Fibroblast of lung (primary cell): ENCODE results near the gene KNG1. TPM values are rescaled to one million over a fixed set of nuclear protein-coding genes. Genes with fewer than 3 reads are reported as not detected.

Experiments
- DNase-seq, 2 donors: peaks; one replicate each; pipeline versions ENCODE4 v3.0.0 to v3.0.0-alpha.2; 2010; ENCODE audit warnings: low read depth in 2 of 2
- H2AFZ ChIP-seq: 2 replicates; pipeline ENCODE4 v1.5.1; 2012; ENCODE audit warnings: low read length, control low read depth, inconsistent platforms
- H3K27ac ChIP-seq: 2 replicates; pipeline ENCODE4 v1.5.1; 2011; ENCODE audit warnings: low read length, control low read depth; ENCODE audit not compliant: insufficient read depth
- H3K27me3 ChIP-seq: 2 replicates; pipeline ENCODE4 v1.5.1; 2011; ENCODE audit warnings: mild to moderate bottlenecking, low read length; ENCODE audit not compliant: control insufficient read depth, insufficient read depth
- H3K36me3 ChIP-seq: 2 replicates; pipeline ENCODE4 v1.5.1; 2011; ENCODE audit warnings: low read length; ENCODE audit not compliant: control insufficient read depth, insufficient read depth
- H3K4me1 ChIP-seq: 2 replicates; pipeline ENCODE4 v1.5.1; 2011; ENCODE audit warnings: low read length; ENCODE audit not compliant: control insufficient read depth, insufficient read depth; ENCODE audit errors: extremely low read depth
- H3K4me2 ChIP-seq: 2 replicates; pipeline ENCODE4 v1.5.1; 2011; ENCODE audit warnings: low read length, control low read depth; ENCODE audit not compliant: insufficient read depth; ENCODE audit errors: extremely low read depth
- H3K4me3 ChIP-seq, 4 experiments: fragments of 200-600 bp in 1 of 4; sonication (generic) in 1 of 4; replicated peaks in 1 of 4; 2 replicates each; pipeline ENCODE4 v1.5.1; 2011 to 2016; ENCODE audit warnings: low read length in 4 of 4, low read depth in 3 of 4, mild to moderate bottlenecking in 3 of 4, control low read depth in 2 of 4, inconsistent platforms in 1 of 4, mixed read lengths in 1 of 4; ENCODE audit not compliant: insufficient read depth in 1 of 4; ENCODE audit errors: control extremely low read depth in 1 of 4
- H3K79me2 ChIP-seq: 2 replicates; pipeline ENCODE4 v1.5.1; 2012; ENCODE audit warnings: mild to moderate bottlenecking, low read length, inconsistent platforms; ENCODE audit not compliant: control insufficient read depth, insufficient read depth
- H3K9ac ChIP-seq: 2 replicates; pipeline ENCODE4 v1.5.1; 2011; ENCODE audit warnings: mild to moderate bottlenecking, low read length, control low read depth; ENCODE audit not compliant: insufficient read depth
- H3K9me3 ChIP-seq: 2 replicates; pipeline ENCODE4 v1.5.1; 2012; ENCODE audit warnings: low read depth, low read length; ENCODE audit not compliant: control insufficient read depth, insufficient read depth
- H4K20me1 ChIP-seq: 2 replicates; pipeline ENCODE4 v1.5.1; 2011; ENCODE audit warnings: low read length; ENCODE audit not compliant: control insufficient read depth, insufficient read depth; ENCODE audit errors: extremely low read depth
- CTCF ChIP-seq, 2 donors: IDR thresholded peaks in 1 of 2; conservative IDR thresholded peaks in 1 of 2; 1 replicate in 1 of 2; 2 replicates in 1 of 2; pipeline ENCODE4 v1.5.1; 2011 to 2012; ENCODE audit warnings: low read length in 2 of 2, control low read depth in 1 of 2, inconsistent platforms in 1 of 2, low read depth in 1 of 2, mild to moderate bottlenecking in 1 of 2
- EZH2 ChIP-seq: IDR thresholded peaks from 2 replicates; pipeline ENCODE4 v1.5.1; 2012; ENCODE audit warnings: low read length, control low read depth, mild to moderate bottlenecking; ENCODE audit errors: missing control alignments
- polyA plus RNA-seq, 2 donors: library from polyadenylated mRNA; depleted of rRNA in 1 of 2; stranded (reverse) in 1 of 2; unstranded in 1 of 2; fragments of >200 nt; gene quantifications; 2 replicates each; pipeline ENCODE4 v1.2.1, GENCODE V29; 2011 to 2012; ENCODE audit warnings: missing spikeins in 1 of 2
- total RNA-seq: library from RNA; depleted of rRNA; stranded (reverse); fragments of >200 nt; gene quantifications from 2 replicates; pipeline ENCODE4 v1.2.1, GENCODE V29; 2014

Gene KNG1
- total and polyA plus RNA-seq, 2 donors (not counting 1 experiment from before 2014, with no cell fraction given), result not detected

GRCh38 chr3:186787642-186788481 lies 70.7 kb downstream of the KNG1 start:
- H3K4me2 ChIP-seq, result peak overlapping the region; percentile 9
- no peak for DNase-seq
- H3K4me1 ChIP-seq, result no peaks in the 10 kb centered on the region
- no peak overlapping the region for H3K9ac ChIP-seq
- no peak for TF ChIP-seq CTCF (conservative IDR thresholded peaks at IDR 0.05 in 1 of 2, IDR thresholded peaks at IDR 0.05 in 1 of 2; ENCODE audit: low read depth in 1 of 2, low read length in 2 of 2)
- no peak for TF ChIP-seq EZH2
- H3K36me3 ChIP-seq, result peaks cover 22% of the 10 kb centered on the region
- no peak overlapping the region for H2AFZ ChIP-seq
- H3K27ac ChIP-seq, result no peak overlapping the region
- peaks cover 14% of the 10 kb centered on the region for H4K20me1 ChIP-seq
- no peaks in the 10 kb centered on the region for H3K27me3 ChIP-seq
- no peaks in the 10 kb centered on the region for H3K9me3 ChIP-seq
- peaks cover 51% of the 10 kb centered on the region for H3K79me2 ChIP-seq
- H3K4me3 ChIP-seq, result peak overlapping the region in 2 of 4 experiments; percentile 99 to 100

DNA sequence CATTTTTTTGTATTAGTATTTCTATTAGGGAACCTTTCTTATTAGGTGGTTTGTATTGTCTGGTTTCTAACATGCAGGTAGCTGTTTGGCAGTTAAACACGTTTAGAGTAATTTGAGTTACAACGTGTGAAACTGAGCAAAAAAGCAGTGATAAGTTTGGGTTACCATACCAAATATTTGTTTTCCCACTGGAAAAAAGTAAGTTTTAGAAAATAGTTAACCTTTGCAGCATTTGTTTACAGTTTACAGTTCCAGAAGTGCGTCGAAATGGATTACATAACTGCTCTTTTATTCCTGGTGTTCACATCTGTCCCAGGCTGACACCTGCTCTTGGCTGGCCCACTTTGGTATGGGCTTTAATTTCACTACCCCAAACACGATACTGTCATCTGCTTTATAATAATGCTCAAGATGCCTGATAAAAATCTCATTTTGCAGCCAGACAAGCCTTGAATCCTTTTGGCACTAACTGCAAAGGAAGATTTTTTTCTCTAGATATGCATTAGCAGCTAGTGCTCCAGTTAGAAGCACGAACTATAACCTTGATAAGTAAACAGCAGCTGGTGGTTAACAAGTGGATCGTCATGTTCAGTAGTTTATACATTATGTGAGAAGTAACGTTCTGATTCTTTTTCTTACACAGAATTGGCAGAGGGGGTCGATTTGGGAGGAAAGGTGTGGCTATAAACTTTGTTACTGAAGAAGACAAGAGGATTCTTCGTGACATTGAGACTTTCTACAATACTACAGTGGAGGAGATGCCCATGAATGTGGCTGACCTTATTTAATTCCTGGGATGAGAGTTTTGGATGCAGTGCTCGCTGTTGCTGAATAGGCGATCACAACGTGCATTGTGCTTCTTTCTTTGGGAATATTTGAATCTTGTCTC lies 71.6 kb downstream of the KNG1 start:
- Histone ChIP-seq H3K79me2 (peaks cover 47% of the 10 kb centered on the region), H3K27ac (no peak overlapping the region), H3K4me2 (peak overlapping the region; percentile 1), H3K9ac (no peak overlapping the region), H2AFZ (no peak overlapping the region), H3K4me1 (no peaks in the 10 kb centered on the region), H3K4me3 (peak overlapping the region in 1 of 4 experiments; percentile 5), H3K9me3 (no peaks in the 10 kb centered on the region), H3K27me3 (no peaks in the 10 kb centered on the region), H4K20me1 (peaks cover 14% of the 10 kb centered on the region), H3K36me3 (peaks cover 22% of the 10 kb centered on the region)
- TF ChIP-seq CTCF (conservative IDR thresholded peaks at IDR 0.05 in 1 of 2, IDR thresholded peaks at IDR 0.05 in 1 of 2; ENCODE audit: low read depth in 1 of 2, low read length in 2 of 2) (peak in 1 of 2 donors; percentile 1), EZH2 (no peak)
- no peak for DNase-seq
